NCI-H2081 treated with DMSO at 0.1 percent for 48 hours (cell line): ENCODE measurements around the gene TIMELESS.
A peak's percentile ranks its signal among the peaks of the same experiment; 100 is the strongest.
"Not testable (repeated sequence)": the region's sequence is repeated elsewhere in the genome, so short reads cannot be mapped to it uniquely, and the experiment has no call there.

Source experiments
- DNase-seq: peaks from one replicate; lab custom pipeline; 2025; lab: John Stamatoyannopoulos, UW

The TIMELESS gene, protein sequence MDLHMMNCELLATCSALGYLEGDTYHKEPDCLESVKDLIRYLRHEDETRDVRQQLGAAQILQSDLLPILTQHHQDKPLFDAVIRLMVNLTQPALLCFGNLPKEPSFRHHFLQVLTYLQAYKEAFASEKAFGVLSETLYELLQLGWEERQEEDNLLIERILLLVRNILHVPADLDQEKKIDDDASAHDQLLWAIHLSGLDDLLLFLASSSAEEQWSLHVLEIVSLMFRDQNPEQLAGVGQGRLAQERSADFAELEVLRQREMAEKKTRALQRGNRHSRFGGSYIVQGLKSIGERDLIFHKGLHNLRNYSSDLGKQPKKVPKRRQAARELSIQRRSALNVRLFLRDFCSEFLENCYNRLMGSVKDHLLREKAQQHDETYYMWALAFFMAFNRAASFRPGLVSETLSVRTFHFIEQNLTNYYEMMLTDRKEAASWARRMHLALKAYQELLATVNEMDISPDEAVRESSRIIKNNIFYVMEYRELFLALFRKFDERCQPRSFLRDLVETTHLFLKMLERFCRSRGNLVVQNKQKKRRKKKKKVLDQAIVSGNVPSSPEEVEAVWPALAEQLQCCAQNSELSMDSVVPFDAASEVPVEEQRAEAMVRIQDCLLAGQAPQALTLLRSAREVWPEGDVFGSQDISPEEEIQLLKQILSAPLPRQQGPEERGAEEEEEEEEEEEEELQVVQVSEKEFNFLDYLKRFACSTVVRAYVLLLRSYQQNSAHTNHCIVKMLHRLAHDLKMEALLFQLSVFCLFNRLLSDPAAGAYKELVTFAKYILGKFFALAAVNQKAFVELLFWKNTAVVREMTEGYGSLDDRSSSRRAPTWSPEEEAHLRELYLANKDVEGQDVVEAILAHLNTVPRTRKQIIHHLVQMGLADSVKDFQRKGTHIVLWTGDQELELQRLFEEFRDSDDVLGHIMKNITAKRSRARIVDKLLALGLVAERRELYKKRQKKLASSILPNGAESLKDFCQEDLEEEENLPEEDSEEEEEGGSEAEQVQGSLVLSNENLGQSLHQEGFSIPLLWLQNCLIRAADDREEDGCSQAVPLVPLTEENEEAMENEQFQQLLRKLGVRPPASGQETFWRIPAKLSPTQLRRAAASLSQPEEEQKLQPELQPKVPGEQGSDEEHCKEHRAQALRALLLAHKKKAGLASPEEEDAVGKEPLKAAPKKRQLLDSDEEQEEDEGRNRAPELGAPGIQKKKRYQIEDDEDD

DNA sequence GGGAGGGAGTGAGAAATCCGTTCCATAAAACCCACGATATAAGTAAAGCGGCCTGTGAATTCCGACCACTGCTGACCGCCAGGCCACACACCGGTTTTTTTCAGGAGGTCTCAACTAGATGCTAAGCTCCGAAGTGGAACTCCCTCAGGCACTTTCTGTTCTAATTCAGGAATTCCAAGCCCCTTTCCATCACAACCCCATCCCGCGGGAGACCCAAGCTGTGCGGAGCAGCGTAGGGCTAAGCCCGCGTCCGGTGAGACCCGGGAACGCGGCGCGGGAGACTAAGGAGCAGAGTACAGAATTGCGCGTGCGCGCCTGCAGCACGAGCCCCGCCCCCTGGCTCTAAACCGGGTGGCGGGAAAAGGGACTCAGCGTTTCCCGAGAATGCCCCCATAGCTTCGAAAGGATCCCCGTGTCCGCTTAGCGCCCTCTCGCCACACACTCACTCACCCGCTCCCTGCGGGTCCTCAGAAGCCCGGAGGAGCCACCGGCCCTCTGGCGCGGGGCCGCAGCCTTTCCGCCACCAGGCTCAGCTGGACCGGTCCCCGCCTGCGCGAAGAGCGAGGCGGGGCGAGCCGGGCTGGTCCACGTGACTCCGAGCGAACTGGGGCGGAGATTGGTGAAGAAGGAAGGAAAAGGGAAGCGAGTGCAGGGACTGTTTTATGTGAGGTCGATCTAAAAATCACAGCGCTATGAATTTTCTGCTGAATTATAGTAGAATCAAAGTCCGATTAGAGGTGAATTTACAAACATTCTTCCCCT, at the start of gene TIMELESS:
TIMELESS (minus strand) TSS at position 567 of the 762 bp plus-strand sequence. CDS start 15,256 bp downstream, outside the sequence.
- DNase-seq = peak; percentile 64

DNA sequence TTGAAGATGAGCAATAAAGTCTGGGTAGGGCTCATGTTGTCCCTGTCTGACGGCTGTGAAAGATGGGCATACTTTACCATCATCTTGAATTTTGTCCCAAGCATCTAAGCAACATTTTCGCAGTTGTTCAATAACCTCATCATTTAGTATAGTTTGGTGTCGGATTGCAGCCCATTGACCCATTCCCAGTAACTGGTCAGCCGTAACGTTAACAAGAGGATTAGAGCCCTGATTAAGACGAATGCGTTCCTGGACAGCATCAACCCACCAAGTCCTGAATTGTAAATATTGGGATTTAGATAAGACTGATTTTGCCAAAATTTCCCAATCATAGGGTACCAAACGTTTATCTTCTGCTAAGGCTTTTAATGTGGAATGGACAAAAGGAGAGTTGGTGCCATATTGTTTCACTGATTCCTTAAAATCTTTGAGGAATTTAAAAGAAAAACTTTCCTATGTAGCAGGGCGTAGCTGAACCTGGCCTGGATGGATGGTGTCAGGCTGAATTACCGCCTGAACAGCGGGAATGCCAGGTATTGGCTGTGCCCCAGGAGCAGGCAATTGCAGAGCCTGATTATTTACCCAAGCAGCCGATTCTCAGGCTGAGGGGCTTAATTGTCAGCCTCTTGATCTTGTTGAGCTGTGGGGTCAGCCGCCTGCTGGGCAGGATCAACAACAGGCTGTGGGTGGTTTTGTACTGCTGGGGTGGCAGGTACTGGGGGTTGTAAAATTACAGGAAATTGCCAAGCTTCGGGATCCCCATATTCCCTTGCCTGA, 49.1 kb upstream of the TIMELESS start:
- not testable (repeated sequence) for DNase-seq

DNA sequence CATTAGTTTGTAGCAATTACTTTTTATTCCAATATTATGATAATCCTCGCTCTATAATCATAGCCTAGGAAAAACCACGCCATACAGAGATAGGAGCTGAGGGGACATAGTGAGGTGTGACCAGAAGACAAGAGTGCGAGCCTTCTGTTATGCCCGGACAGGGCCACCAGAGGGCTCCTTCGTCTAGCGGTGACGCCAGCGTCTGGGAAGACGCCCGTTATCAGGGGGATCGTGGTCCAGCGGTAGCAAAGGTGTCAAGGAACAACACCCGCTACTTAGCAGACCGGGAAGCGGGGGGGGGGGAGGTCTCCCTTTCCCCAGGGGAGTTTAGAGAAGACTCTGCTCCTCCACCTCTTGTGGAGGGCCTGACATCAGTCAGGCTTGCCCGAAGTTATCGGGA, 47.5 kb upstream of the TIMELESS start:
- not testable (repeated sequence) for DNase-seq

DNA sequence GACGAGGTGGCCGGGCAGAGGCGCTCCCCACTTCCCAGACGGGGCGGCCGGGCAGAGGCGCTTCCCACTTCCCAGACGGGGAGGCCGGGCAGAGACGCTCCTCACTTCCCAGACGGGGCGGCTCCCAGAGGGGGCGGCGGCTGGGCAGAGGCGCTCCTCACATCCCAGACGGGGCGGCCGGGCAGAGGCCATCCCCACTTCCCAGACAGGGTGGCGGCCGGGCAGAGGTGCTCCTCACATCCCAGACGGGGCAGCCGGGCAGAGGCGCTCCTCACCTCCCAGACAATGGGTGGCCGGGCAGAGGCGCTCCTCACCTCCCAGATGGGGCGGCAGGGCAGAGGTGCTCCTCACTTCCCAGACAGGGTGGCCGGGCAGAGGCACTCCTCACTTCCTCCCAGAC, 45.3 kb upstream of the TIMELESS start:
- not testable (repeated sequence) for DNase-seq

DNA sequence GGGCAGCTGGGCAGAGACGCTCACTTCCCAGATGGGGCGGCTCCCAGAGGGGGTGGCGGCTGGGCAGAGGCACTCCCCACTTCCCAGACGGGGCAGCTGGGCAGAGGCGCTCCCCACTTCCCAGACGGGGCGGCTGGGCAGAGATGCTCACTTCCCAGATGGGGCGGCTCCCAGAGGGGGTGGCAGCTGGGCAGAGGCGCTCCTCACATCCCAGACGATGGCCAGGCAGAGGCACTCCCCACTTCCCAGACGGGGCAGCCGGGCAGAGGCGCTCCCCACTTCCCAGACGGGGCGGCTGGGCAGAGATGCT, 44.8 kb upstream of the TIMELESS start:
- not testable (repeated sequence) for DNase-seq

DNA sequence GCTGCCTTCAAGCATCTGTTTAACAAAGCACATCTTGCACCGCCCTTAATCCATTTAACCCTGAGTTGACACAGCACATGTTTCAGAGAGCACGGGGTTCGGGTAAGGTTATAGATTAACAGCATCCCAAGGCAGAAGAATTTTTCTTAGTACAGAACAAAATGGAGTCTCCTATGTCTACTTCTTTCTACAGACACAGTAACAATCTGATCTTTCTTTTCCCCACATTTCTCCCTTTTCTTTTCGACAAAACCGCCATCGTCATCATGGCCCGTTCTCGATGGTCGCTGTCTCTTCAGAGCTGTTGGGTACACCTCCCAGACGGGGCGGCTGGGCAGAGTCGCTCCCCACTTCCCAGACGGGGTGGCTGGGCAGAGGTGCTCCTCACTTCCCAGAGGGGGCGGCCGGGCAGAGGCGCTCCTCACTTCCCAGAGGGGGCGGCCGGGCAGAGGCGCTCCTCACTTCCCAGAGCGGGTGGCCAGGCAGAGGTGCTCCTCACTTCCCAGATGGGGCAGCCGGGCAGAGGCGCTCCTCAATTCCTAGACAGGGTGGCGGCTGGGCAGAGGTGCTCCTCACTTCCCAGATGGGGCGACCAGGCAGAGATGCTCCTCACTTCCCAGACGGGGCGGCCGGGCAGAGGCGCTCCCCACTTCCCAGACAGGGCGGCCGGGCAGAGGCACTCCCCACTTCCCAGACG, 44.3 kb upstream of the TIMELESS start:
- not testable (repeated sequence) for DNase-seq

DNA sequence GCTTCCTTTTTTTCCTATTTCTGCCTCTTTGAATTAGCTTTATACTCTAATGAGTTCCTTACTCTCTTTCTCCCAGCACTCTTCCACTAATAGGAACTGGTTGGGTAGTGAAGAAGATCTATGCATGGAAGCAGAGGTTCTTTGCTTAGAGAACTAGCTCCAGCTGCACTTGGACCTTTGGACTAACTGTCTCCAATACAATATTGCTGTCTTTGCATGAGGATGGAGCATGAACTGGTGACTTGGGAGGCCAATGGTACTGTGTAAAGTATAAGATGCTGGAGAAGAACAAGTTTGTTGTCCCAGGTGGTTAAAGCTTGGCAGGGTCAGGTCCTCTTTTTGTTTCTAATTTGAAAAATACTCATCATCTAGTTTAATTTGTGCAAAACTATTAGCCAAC, 41.1 kb upstream of the TIMELESS start:
- DNase-seq = no peak

DNA sequence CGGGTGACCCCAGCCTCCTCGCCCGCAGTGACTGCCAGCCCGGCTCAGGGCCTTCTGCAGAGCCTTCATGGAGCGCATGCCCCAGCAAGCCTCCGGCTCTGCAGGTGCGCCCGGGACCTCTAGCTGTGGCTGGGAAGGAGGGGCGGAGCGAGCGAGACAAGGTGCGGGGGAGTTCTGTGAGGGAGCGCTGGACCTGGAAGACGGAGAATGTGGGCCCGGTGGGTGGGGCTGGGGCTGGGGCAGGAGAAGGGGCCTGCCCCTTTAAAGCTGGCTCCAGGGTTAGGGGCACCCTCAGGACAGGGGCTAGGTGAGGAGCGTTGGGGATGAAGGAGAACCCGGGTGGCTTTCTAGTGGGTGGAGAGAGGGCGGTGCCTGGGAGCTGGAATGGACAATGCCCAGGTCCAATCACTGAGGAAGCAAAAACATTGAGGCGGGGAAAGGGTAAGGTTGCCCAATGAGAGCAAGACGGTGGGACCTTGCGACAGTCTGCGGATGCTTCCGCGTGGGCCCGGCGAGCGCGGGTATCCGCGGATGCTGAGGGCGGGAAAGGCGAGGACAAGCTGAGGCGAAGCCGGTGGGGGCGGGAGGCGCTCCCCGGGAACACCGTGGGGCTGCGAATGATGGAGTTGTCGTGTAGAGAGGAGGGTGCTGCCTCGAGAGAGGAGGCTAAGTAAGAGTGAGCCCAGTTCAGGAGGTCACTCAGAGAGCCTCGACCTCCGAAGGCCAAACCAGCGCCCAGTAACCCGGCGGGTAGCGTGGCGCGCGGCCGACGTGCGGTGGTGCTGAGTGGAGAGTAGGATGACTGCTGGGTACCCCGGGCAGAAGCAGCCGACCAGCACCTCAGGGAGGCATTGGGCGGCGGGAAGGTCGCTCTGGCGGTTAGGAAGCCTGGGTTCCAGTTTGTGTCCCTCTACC, 39.1 kb upstream of the TIMELESS start, which contains the start of gene GLS2:
GLS2 (minus strand) TSS at position 121 of the 915 bp plus-strand sequence; CDS start at position 78, 43 bp downstream.
- peak; percentile 58 for DNase-seq

DNA sequence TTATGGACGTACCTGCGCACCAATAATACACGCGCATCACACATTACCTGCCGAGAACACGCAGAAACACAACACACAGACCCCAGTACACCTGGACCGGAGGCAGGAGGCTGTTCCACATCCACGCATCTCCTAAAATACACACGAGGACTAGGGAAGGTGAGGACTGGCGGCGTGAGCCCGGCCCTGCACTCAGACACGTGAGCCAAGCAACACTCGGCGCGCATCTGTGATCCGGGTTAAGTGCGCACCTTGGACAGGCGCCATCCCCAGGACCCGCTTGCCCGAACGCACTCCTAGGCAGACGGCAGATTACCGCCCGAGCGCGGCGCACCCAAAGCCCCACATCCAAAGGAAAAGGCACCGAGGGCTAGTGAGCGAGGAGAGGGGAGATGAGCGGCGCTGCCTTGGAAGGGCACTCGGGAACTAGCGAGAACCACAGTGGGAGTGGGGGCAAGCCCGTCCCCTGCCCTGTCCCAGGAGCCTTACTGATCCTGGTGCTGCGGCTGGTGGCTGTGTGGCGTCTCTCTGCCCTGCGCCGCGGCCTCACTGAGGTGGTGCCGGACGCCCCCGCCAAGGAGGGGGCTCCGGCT, 38.3 kb upstream of the TIMELESS start:
- DNase-seq = no peak

DNA sequence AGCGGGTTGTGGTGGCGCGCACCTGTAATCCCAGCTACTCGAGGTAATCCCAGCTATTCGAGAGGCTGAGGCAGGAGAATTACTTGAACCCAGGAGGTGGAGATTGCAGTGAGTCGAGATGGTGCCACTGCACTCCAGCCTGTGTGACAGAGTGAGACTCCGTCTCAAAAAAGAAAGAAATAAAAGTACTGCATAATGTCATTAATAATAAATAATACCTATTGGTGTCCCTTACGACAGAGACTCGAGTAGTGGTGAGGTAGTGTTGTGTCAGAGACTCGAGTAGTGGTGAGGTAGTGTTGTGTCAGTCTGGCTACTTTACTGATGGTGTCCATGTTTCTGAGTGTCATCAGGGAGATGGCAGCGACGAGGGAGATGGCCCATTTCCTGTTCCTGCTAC, 37.5 kb upstream of the TIMELESS start:
- DNase-seq = no peak

DNA sequence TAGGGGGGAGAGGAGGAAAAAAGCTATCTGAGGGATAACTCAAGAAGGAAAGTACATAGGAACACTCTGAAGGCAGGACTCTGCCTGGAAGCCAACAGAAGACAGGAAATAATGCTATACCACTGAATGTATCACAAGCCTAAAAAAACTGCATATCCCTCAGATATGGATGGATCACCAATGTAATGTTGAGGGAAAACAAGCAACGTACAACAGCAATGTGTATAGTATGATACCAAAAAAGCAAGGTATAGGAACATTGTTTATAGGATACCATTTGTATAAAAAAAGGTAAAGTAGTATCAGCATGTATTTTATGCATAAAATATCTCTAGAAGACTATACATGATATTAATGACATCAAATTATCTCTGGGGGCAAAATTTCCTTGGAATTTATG, 35.3 kb upstream of the TIMELESS start:
- DNase-seq = no peak

DNA sequence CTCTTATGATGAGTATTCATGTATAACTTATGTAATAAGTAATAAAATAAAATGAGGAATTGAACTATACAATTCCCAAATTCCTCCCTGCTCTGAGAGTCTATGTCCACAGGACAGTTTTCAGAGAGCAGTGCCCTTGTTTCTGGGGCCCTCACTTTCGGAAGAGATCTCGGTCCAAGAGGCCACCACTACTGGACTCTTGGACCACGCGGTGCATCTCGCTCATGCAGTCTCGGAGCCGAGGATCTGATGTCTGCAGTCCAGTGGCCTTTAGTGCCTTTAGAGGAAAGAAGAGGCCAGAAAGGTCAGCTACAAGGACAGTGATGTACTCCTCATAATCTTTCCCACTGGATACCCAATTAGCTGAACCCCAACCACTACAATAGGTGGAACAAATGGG, 30.4 kb upstream of the TIMELESS start:
- no peak for DNase-seq

DNA sequence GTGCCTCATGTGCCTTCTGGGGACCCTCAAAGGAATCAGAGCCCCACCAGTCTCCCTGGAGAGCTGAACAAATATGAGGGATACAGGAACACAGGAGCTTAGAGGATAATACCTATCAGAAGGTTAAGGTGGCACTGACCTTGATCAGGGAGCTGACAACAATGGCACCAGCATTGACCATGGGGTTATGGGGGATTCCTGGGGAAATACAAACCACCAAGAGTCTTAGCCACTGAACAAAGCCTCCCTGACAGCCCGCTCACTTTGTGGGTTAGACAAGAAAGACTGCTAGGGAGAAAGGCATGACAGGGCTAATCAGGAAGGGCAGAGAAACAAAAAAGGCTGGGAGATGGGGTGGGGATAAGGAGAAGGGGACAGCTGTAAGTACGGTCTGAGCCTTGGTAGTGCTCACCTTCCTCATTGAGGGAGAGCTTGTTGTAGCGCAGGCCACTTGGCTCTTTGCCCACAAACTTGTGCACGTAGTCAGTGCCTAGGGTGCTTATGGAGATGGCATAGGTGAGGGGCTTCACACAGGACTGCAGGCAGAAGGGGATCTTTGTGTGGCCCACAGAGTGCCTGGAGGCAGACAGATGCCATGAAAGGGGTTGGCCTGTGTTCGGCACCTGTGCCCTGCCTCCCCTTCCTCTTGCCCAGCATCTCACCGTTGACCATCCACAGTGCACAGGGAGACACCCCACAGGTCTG, 28.4 kb upstream of the TIMELESS start:
- DNase-seq = no peak

DNA sequence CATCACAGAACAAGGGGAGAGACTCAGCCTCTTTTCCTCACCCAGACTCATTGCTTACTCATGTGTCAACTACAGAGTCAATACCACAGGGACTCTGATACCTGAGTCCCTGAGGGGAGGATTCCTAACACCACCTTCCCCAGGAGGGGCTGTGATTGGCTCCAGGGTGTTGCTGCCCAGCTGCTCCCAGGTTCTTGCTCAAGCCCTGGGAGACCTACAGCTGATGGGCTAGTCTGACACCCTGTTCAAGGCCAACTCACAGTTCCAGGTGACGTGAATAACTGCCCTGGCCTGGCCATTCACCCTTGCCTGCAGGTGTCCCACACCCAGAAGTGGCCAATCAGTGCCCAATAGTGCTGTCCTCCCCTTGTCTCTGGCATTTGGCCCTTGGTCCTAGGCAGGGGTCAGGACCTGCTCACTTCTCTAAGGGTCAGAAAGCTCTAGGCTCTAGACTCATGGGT, 27.8 kb upstream of the TIMELESS start:
- DNase-seq = no peak

DNA sequence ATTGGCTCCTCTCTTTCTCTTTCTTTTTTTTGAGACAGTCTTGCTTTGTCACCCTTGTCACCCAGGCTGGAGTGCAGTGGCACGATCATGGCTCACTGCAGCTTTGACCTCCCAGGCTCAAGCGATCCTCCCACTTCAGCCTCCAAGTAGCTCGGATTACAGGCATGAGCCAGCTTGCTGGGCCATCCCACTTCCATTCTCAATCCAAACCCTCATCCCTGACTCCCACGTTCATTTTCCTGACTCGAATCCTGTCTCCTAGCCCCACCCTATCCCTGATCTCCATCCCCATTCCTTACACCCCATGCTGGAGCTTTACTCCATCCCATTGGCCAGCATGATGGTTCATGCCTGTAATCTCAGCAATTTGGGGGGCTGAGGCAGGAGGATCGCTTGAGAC, 26.9 kb upstream of the TIMELESS start:
- DNase-seq = no peak

DNA sequence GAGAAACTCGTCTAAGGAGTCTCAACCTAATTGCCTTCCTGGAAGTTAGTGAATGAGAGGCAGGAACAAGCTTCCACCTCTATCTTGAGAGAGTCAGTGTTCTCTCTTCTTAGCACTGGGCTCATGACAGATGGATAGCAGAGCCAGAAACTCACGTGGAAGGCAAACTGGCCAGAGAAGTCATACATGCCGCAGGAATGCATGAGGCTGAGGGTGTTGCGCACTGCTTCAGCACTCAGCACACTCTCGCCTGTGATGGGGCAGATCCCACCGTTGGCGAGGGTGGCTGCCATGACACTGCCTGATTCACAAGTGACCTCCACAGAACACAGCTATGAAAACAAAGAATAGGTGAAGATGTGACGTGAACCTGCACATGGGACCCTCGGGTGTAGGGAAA, 25.2 kb upstream of the TIMELESS start:
- no peak for DNase-seq

DNA sequence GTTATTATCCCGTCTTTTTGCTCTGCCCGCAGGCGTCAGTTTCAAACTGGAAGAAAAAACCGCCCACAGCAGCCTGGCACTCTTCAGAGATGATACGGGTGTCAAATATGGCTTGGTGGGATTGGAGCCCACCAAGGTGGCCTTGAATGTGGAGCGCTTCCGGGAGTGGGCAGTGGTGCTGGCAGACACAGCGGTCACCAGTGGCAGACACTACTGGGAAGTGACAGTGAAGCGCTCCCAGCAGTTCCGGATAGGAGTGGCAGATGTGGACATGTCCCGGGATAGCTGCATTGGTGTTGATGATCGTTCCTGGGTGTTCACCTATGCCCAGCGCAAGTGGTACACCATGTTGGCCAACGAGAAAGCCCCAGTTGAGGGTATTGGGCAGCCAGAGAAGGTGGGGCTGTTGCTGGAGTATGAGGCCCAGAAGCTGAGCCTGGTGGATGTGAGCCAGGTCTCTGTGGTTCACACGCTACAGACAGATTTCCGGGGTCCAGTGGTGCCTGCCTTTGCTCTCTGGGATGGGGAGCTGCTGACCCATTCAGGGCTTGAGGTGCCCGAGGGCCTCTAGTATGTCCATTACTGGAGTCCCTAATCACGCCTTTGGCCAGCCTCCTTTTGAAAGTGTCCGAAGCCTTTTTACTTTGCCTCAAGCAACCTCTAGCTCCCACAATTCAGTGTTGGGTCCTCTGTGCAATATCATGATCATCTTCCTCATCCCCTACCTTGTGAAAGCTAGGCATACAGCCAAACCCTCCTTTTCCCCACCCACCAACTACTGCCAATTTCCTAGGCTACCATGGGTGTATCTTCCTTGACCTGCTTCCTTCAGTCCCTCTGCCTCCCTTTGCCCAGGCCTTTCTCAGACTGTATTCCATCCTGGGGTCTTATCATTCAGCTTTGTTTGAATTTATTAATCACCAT, 20.0 kb upstream of the TIMELESS start:
- no peak for DNase-seq
